ENCODE results near the gene ESYT2.

Gene ESYT2

GRCh38 chr7:158798741-158799140, 30.6 kb downstream of the ESYT2 start:
- Histone ChIP-seq H3K36me3 (ENCODE audit: low read depth) (peaks cover 42% of the 10 kb centered on the region), H3K27ac (ENCODE audit: poor library complexity, severe bottlenecking) (no peak overlapping the region), H3K9me3 (ENCODE audit: severe bottlenecking) (no peaks in the 10 kb centered on the region), H3K27me3 (ENCODE audit: insufficient read depth, poor library complexity, severe bottlenecking) (no peaks in the 10 kb centered on the region), H3K4me1 (ENCODE audit: insufficient read depth, poor library complexity, severe bottlenecking) (peaks cover 22% of the 10 kb centered on the region), H3K4me3 (ENCODE audit: severe bottlenecking) (no peak overlapping the region)
- TF ChIP-seq CTCF (IDR thresholded peaks at IDR 0.05; ENCODE audit: poor library complexity, severe bottlenecking): no peak
- DNase-seq (ENCODE audit: low spot score): no peak
- ATAC-seq (ENCODE audit: low read depth): no peak

GRCh38 chr7:158796667-158797066, 32.6 kb downstream of the ESYT2 start:
- Histone ChIP-seq H3K36me3 (ENCODE audit: low read depth) (peaks cover 56% of the 10 kb centered on the region), H3K9me3 (ENCODE audit: severe bottlenecking) (no peaks in the 10 kb centered on the region), H3K27me3 (ENCODE audit: insufficient read depth, poor library complexity, severe bottlenecking) (no peaks in the 10 kb centered on the region), H3K27ac (ENCODE audit: poor library complexity, severe bottlenecking) (no peak overlapping the region), H3K4me1 (ENCODE audit: insufficient read depth, poor library complexity, severe bottlenecking) (peaks cover 3% of the 10 kb centered on the region), H3K4me3 (ENCODE audit: severe bottlenecking) (no peak overlapping the region)
- no peak for TF ChIP-seq CTCF (IDR thresholded peaks at IDR 0.05; ENCODE audit: poor library complexity, severe bottlenecking)
- ATAC-seq (ENCODE audit: low read depth) (no peak), DNase-seq (ENCODE audit: low spot score) (no peak)

- H3K4me1 ChIP-seq (ENCODE audit: insufficient read depth, poor library complexity, severe bottlenecking): no peaks in the 10 kb centered on the region
- no peak for ATAC-seq (ENCODE audit: low read depth)
- no peak for TF ChIP-seq CTCF (IDR thresholded peaks at IDR 0.05; ENCODE audit: poor library complexity, severe bottlenecking)
- H3K4me3 ChIP-seq (ENCODE audit: severe bottlenecking): no peak overlapping the region
- H3K27ac ChIP-seq (ENCODE audit: poor library complexity, severe bottlenecking): no peak overlapping the region
- no peaks in the 10 kb centered on the region for H3K27me3 ChIP-seq (ENCODE audit: insufficient read depth, poor library complexity, severe bottlenecking)
- H3K9me3 ChIP-seq (ENCODE audit: severe bottlenecking): no peaks in the 10 kb centered on the region
- DNase-seq (ENCODE audit: low spot score): no peak
- peaks cover 70% of the 10 kb centered on the region for H3K36me3 ChIP-seq (ENCODE audit: low read depth)
These were observed 34.0 kb downstream of the ESYT2 start for GRCh38 chr7:158795272-158795671.

- Histone ChIP-seq H3K4me1 (ENCODE audit: insufficient read depth, poor library complexity, severe bottlenecking) (no peaks in the 10 kb centered on the region), H3K9me3 (ENCODE audit: severe bottlenecking) (no peaks in the 10 kb centered on the region), H3K4me3 (ENCODE audit: severe bottlenecking) (no peak overlapping the region), H3K27me3 (ENCODE audit: insufficient read depth, poor library complexity, severe bottlenecking) (no peaks in the 10 kb centered on the region), H3K27ac (ENCODE audit: poor library complexity, severe bottlenecking) (no peak overlapping the region), H3K36me3 (ENCODE audit: low read depth) (peaks cover 76% of the 10 kb centered on the region)
- ATAC-seq (ENCODE audit: low read depth) (no peak), DNase-seq (ENCODE audit: low spot score) (no peak)
- no peak for TF ChIP-seq CTCF (IDR thresholded peaks at IDR 0.05; ENCODE audit: poor library complexity, severe bottlenecking)
These were observed 38.2 kb downstream of the ESYT2 start for GRCh38 chr7:158791107-158791506.

- DNase-seq (ENCODE audit: low spot score): no peak
- no peak for ATAC-seq (ENCODE audit: low read depth)
- H3K36me3 ChIP-seq (ENCODE audit: low read depth): peaks cover 76% of the 10 kb centered on the region
These were observed 39.5 kb downstream of the ESYT2 start for GRCh38 chr7:158789842-158790241.

More at GRCh38 chr7:158789842-158790241, 39.5 kb downstream of the ESYT2 start:
- no peak overlapping the region for H3K4me3 ChIP-seq (ENCODE audit: severe bottlenecking)
- H3K27ac ChIP-seq (ENCODE audit: poor library complexity, severe bottlenecking): no peak overlapping the region
- H3K4me1 ChIP-seq (ENCODE audit: insufficient read depth, poor library complexity, severe bottlenecking): no peaks in the 10 kb centered on the region
- H3K9me3 ChIP-seq (ENCODE audit: severe bottlenecking): no peaks in the 10 kb centered on the region
- no peaks in the 10 kb centered on the region for H3K27me3 ChIP-seq (ENCODE audit: insufficient read depth, poor library complexity, severe bottlenecking)
- TF ChIP-seq CTCF (IDR thresholded peaks at IDR 0.05; ENCODE audit: poor library complexity, severe bottlenecking): no peak

Measured in RWPE2 (cell line).